GM10266 (cell line): ENCODE data around the gene SYT17.

ENCODE experiments used
- DNase-seq: peaks from one replicate; pipeline ENCODE4 v3.0.0; 2012; ENCODE audit errors: extremely low spot score
- TF ChIP-seq, protein P1 (sequence below): IDR thresholded peaks from 2 replicates; pipeline ENCODE4 v1.5.1; 2012; ENCODE audit warnings: mild to moderate bottlenecking, low read depth; ENCODE audit not compliant: control insufficient read depth, insufficient read depth; ENCODE audit errors: missing control alignments

SYT17 gene

GRCh38 chr16:19148189-19148588 lies 19.9 kb upstream of the SYT17 start:
- TF ChIP-seq, protein P1, sequence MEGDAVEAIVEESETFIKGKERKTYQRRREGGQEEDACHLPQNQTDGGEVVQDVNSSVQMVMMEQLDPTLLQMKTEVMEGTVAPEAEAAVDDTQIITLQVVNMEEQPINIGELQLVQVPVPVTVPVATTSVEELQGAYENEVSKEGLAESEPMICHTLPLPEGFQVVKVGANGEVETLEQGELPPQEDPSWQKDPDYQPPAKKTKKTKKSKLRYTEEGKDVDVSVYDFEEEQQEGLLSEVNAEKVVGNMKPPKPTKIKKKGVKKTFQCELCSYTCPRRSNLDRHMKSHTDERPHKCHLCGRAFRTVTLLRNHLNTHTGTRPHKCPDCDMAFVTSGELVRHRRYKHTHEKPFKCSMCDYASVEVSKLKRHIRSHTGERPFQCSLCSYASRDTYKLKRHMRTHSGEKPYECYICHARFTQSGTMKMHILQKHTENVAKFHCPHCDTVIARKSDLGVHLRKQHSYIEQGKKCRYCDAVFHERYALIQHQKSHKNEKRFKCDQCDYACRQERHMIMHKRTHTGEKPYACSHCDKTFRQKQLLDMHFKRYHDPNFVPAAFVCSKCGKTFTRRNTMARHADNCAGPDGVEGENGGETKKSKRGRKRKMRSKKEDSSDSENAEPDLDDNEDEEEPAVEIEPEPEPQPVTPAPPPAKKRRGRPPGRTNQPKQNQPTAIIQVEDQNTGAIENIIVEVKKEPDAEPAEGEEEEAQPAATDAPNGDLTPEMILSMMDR, result no peak
- DNase-seq, result no peak

- TF ChIP-seq, protein P1, result no peak
- DNase-seq, result no peak
Measured at GRCh38 chr16:19151310-19151709, 16.7 kb upstream of the SYT17 start.

DNA sequence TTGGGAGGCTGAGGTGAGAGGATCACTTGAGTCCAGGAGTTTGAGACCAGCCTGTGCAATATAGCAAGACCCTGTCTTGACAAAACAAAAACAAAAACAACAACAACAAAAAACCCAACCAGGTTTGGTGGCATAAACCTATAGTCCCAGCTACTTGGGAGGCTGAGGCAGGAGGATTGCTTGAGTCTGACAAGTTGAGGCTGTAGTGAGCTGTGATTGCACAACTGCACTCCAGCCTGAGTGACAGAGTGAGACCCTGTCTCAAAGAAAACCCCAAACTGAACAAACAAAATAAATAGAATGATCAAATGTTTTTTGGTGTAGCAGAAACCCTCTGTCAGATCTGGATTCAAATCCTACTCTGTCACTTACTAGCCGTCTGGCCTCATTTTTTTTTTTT lies 16.0 kb upstream of the SYT17 start:
- TF ChIP-seq, protein P1, result no peak
- DNase-seq, result no peak

- DNase-seq, result no peak
- TF ChIP-seq, protein P1, result no peak
Measured at GRCh38 chr16:19153876-19154275, 14.2 kb upstream of the SYT17 start.

- DNase-seq, result no peak
- TF ChIP-seq, protein P1, result no peak
Measured at GRCh38 chr16:19162085-19162484, 6.0 kb upstream of the SYT17 start.

- TF ChIP-seq, protein P1, result no peak
- no peak for DNase-seq
Measured at GRCh38 chr16:19163215-19163614, 4.8 kb upstream of the SYT17 start.

DNA sequence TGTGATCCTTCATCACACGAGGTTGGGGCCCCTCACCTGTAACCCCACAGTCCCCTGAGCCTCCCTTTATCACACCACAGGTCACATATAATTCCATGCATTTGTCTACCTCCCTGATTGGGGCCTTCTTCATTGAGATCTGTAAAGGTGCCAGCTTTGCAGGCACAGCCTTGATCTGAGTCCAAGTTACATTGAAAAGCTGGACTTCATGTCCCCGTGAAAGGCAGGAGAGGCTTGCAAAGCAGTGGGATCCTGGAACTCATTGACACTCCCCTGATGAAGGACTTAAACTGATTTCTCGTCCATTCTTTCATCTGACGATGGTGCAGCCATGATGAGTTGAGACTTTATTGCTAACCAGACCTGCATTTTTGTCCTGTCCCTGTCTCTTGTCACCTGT lies 3.8 kb upstream of the SYT17 start:
- TF ChIP-seq, protein P1, result no peak
- DNase-seq, result no peak
